CD4-positive, alpha-beta T cell treated with Interleukin-1 beta for 1 hour (primary cell): ENCODE results near the gene CCNK.

ENCODE experiments used
- DNase-seq, 2 donors: peaks; one replicate each; pipeline ENCODE4 v3.0.0-alpha.2; 2020 to 2022

CCNK gene

DNA sequence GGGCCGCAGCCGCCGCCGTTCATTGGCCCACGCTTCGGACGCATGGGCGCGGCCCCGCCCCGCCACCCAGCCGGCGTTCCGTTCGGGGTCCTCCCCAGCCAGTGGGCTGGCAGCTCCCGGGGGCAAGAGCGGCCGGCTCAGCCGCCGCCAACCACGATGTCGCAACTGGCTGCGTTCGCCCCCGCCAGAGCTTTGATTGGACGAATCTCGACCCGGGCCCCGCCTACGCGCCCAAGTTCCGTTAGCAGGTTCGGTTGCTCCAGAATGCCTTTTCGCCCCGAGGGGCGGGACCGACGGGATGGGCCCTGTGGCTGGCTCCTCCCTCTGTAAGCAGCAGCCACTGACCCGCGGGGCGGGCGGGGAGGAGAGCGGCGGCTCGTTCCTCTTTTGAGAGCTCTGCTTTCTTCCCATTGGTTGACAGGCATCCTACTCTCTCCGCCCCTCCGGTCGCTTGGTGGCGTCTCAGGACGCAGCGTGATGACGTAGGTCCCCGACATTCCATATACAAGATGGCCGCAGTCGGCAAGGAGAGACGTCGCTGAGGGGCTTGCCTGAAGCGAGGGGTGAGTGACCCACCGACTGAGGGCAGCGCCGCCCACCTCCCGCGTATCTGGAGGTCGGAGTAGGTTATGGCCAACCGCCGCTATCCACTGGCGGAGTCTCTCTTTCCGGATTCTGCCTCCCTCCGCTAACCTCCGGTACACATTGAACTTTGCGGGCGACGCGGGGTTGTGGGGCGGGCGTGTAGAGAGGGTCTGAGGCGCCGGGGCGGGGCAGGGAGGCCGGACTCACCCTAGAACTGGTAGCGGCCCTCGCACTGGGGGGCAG lies at the start of gene CCNK:
Gene CCNK (plus strand): TSS at position 493 of the 828 bp plus-strand sequence. CDS start 11,269 bp downstream, outside the sequence.
- DNase-seq, result peak; percentile 100

DNA sequence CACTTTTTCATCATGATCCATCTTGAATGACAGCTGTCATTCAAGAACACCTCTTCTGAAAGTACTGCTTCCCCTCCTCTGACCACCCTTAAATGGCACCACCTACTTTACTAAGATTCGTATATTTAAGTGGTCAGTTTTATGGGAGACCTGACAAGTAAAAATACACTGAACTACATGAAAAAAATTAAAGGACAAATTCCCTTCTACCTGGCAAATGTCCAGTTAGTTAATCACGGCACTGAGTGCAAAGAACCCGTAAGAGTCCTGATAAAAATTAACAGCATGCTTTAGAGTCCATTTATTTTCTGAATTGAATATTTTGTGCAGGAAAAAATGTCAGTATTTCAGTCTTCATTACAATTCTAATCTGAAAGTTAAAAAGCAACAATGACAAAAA lies 49.2 kb upstream of the CCNK start:
- DNase-seq, result no peak

DNA sequence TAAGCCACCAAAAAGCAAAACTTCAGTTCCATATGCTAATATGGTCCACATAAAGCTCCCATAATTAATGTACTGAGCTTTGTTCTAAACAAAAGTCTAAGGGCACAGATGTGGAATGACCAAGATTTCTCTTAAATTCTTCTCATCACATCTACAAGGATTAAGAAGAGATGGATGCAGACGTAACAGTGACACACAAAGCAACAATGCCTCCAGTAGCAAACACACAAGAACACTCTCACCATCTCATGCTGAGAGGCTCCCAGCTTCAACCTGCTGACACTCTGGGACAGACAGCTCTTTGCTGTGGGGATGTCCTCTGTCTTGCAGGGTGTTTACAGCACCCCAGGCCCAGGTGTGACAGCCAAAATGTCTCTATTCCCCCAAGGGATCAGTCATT lies 48.7 kb upstream of the CCNK start:
- no peak for DNase-seq

DNA sequence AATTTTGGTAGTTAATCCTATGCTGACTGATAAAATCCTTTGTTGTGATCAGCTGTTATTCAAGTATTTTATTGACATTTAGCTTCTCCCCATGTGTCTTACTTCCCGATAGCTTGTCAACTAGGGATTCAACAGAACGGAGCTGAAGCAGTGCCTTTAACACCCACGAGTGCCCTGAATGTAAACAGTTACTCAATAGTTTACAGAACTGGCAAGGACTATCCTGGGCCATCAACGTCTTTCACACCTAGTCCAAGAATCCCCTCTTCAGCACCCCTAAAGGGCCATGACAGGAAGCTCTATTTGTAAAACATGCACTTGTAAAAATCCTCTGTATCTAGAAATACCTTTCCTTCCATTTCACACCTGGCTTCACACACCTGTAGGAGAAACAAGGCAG lies 45.9 kb upstream of the CCNK start:
- DNase-seq, result no peak

DNA sequence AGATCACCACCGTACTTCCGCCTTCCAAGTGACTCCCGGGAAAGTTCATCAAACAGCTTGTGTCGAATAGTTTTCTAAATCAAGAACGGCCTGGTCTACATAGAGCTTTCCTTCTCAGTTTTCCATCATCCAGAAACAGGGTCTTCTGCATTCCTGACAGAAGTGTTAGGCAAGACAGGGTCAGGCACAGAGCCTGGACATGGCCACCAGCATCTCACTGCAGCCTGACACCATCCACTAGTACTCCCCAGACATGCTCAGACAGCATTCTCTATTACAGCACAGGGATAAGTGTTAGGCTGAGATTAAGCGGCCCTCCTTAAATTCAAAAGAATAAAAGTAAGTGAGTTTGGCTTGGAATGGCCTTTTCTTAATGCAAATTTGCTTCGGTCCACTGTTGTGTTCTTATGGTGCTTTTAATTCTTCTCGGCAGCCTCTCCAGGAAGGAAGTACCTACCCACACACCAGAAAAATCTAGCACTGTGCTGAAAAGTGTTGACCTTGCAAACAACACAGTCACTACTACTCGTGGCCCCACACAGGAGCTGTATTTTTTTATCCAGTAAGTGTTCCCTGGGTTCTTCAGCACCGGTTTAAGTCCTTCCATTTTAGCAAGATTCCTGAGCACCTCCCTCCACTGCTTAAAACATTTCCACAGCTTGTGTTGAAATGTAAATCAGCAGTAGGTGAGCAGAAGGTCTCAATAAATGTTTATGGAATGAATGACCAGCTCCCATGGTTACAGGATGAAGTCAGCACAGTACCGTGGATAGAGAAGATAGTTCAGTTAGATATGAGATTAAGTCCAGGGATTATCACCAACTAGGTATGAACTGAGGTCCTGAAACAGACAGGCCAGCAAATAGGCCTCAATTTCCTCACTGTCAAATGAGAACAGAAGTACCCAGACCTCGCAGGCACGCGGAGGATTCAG lies 44.7 kb upstream of the CCNK start:
- peak in 1 of 2 donors; percentile 18 for DNase-seq

DNA sequence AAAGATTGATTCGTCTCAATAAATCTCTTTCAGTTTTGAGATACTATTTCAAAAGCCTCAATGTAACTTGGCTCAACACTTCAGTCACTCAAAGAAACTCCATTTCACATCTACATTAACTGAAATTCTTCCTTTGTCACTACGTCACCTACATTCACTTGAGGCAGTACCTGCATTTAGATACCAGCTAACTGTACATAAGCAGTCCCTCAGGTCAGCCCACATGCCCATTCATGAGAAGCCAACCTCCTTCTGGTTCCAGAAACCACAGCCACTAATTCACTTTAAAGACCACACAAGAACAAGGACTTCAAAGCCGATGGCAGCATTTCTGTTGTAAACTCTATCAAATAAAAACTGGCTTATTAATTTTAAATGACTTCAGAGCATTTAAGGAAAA lies 43.5 kb upstream of the CCNK start:
- DNase-seq, result no peak

DNA sequence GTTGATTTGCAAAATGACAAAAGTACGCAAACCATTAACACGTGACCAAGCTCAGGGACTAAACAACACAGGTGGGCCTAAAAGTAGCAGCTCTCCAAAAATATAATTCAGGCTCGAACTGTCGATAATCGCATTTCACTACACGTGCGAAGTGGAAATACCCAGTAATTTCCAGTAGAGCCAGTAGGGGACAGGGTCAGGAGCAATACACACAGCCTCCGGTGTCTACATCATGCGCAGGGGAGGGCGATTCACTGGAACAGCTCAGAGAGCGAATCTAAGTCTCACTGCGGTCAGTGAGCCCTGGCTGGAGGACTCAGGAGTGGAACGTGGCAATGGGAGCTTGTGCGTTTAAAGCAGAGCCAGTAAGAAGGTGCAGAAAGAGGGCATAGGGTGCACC lies 40.9 kb upstream of the CCNK start:
- DNase-seq, result no peak

DNA sequence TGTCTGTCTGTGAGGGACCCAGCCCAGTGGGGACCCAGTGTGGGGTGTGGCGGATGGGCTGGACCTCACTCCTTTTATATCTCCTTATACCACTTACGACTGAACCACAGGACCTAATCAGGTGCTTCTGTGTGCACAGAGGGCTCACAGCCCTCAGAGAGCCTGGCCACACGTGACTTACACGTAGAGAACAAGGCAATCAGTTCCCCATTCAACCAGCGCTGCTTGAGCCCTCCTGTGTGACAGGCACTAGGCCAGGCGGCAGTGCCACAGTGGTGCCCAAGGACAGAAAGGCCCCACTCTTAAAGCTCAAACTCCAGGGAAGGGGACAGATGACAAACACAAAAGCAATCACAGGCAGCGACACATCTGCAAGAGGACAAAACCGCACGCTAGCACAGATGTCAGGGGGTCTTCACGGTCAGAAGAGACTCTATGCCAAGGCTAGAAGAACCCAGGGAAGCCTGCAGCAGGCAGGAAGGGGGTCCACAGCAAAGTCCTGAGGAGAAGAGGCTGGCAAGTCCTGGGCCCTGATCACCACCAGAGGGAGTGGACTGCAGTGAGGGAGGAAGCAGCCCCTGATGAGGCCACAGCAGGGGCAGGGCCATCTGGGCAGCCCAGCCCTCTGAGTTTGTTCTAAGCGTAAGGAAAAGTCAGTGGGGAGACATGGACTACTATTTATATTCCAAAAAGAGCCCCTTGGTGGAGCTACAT lies 39.9 kb upstream of the CCNK start:
- DNase-seq, result no peak

DNA sequence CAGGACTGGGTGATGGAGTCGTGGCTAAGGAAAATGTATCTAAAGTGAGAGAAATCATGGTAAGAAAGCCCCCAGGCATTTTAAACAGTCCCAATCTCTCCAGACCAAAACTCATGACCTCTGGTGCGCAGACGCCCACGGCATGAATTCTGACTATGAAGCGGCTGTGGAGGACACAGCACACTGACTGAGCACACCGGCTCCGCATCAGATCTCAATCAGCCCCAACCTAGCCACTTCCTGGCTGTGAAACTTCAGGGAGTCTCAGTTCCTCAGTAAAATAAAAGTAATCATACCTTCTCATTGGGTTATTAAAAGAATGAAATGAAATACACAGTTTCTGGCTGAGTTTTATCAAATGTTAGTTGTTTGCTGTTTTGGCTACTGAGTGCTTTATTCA lies 39.3 kb upstream of the CCNK start:
- no peak for DNase-seq

DNA sequence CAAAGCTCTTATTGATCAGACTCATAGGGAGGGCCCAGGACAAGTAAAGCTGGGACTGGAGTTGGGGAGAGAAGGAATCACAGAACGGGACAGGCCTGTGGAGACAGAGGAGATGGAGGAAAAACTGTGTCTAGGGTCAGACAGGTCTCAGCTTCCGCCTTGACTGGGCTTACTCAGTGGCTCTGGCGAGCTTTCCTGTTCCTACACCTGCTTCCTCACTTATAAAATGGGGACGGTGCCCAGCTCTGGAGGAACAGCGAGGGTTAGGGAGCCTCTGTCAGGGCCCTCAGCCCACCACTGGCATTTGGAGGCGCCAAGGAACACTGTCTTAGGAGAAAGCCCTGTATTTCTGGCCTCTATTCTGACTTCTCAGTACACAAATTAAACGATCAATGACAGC lies 35.3 kb upstream of the CCNK start:
- DNase-seq, result no peak

DNA sequence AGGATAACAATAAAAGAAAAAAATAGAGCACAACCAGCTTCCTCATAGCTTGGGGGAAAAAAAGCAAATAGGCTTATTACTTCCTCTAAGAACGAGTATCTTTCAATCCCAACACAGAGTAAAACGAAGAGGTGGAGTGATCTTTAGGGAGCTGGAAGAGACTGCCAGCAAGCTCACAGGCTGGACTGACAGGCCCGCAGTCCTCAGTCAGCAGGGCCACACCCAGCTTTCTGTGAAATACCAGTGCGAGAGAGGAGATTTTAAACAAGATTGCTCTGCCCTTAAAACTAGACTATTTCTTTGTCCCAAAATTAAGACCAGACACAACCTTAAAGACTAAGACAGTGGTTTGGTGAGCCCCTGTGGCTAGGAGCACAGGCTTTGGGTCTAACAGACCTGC lies 33.5 kb upstream of the CCNK start:
- DNase-seq, result no peak

DNA sequence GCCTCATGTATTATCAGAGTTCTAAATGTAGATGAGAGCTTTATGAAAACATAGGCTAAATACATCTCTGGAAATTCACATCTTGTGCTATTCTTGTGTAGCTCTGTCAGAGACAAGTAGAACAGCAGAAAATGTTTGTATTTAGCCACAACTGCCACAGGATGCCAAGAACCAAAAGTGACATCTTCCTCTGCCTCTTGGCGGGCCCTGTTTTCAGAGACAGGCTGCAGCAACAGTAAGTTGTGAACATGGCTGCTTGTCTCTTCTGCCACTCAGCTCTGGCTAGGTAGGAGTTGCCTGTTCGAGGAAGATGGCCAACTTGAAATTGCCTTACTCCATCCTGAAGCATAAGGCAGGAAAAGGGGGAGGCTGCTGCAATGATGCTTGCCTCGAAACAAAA lies 30.9 kb upstream of the CCNK start:
- DNase-seq, result no peak

DNA sequence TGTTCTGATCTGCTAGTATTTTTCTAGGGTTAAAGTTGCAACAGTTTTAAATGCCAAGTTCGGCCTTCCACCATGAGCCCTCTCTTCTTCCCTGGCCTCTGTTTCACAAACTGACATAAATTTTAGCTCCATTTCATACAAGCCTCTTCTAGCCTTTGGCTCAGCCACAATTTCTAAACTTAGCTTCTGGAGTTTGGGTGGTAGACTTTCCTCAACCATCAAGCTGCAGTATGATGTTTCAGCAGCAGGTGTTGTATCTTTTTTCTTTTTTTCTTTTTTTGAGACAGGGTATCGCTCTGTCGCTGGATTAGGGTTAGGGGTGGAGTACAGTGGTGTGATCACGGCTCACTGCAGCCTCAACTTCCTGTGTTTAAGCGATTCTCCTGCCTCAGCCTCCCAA lies 30.0 kb upstream of the CCNK start:
- DNase-seq, result no peak

DNA sequence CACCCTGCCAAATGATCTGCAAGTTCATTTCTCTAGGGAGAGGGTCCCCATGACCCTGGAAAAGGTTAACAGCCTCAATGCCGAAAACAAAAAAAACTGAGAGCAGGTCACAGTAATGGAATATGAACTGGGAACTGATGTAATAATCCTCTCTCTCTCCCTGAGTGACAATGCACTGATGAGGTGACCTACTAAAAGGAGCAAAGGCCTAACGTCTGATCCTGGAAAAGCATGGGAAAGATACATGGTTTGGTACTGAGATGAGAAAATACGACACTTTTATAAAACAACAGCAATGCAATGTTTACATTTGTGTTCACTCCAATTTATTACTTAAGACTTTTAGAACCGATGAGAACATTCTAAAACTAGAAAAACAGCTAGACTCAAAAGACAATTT lies 28.2 kb upstream of the CCNK start:
- no peak for DNase-seq

DNA sequence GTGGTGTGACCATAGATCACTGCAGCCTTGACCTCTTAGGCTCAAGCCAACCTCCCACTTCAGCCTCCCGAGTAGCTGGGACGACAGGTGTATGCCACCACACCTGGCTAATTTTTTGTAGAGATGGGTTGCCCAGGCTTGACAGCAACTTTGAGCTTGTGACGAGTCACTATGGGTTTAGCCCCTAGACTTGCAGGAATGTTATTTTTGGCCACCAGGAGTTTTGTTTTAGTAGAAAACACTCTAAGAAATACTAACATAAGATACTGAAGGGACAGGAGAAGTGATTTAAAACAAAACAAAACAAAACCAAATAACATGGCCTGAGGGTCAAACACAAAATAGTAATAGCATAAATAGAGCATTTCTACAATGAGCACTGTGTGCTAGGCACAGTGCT lies 27.0 kb upstream of the CCNK start:
- no peak for DNase-seq

DNA sequence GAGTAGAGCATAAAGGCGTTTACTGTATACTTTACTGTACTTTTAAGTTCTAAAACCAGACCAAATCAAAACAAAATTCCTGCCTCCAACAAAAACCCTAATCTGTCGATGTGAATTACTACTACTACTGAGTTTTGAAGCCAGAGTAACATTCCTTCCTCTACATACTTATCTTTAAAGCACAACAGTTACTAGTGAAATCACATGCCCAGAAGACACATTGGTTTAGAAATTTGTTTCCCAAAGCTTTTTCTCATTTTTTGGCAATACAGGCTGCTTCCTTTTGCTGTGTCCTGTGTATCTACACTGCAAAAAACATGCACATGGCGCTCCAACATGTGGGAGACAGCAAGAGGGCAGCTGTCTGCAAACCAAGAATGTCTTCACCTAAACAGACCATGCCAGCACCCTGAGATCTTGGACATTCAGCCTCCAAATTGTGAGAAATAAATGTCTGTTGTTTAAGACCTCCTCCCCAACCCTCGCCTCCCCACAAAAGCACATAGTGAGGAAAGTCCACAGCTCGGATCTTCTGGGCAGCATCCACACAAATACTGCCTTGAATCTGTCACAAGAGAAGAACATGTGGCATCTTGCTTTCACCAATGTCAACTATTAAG lies 21.6 kb upstream of the CCNK start:
- no peak for DNase-seq

DNA sequence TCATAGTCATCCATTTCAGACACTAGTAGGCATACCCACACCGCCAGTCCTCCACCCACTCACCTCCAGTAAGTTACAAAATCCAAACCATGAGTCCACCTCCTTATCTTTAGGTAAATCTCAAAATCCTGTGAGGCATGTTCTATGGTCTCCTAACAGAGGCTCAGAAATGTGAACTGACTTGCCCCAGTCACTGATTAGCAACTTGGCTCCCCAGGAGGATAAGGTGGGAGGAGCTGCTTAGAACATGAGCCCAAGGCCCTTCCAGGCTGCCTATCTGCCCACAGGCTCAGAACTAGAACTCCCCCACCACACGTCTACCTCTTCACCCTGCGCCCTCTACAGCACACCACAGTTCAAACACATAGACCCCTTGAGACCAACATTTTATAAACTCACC lies 20.4 kb upstream of the CCNK start:
- no peak for DNase-seq

DNA sequence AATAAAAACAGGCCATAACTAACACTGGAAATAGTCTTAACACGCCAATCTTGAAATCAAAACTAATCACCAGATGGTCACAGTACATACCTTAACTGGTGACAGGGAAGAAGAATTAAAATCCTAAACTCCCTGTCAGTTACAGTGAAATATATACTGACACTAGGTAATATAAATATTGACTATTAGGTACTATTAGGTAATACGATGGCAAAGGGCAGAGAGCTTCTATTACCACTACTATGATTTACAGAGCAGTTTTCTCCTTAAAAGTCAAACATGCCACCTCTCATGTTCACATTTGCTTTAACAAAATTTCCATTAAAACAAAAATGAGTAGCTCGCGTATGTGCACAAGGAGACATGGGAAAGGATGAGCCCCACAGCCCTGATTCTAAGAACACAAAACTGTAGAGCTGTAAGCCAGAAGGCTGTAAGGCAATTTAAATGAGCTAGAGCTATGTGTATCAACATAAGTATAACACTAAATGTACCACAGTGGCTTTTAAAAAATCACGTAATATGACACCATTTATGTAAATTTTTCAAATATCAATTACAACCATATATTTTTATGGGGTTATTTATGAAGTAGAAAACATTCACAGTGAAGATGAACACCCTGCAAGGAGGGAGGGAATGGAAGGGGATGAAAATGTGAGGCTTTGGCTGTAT lies 19.7 kb upstream of the CCNK start:
- DNase-seq, result no peak

DNA sequence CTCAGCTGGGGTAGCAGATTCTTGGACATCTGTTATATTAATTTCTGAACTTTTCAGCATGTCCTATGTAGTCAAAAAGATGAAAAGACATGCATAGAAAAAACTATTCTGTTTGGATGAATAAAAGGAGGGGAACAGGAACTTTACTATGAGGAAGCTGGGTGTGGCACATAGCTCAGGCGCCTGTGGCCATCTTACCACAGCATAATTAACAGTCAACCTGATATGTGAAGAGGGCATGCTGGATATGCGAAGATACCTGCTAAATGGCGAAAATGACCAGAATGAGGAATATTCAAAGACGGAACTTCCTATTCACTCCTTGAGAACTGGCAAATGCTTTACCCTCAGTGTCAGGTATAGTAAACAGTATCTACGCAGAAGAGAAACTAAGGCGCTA lies 19.0 kb upstream of the CCNK start:
- DNase-seq, result no peak

DNA sequence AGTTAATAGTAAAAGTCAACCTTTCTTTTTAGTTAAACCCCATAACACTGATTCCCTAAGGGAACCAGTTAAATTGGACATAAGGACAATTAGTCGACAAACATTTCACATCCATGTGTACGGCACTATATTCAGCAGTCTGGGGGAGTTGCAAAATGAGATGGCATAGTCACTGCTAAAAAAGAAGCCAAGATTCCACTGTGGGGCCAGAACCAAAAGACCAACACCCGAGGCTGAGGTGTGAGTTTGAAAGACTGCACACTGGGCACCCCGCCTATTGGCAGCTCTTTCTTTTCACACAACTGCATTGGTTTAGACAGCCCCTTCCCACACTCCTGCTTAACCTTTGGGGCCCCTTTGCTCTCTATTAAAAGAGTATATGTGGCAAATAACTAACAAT lies 17.2 kb upstream of the CCNK start:
- DNase-seq, result no peak

DNA sequence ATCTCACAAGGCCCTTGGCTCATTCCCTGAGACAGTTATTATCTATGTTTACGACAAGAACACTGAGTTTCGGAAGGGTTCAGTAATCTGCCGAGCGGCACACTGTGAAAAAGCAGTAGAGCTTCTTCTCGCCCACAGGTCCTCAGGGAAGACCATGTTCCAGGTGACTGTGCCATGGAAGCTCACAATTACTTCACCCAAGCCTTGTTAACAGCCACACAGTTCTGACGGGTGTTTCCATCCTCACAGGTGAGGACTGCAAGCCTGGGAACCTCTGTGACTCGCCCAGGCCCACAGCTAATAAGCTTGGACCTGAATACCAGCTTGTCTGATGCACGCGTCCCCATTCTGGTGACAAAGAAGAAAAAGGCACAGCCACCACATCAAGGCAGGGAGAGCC lies 15.9 kb upstream of the CCNK start:
- no peak for DNase-seq

DNA sequence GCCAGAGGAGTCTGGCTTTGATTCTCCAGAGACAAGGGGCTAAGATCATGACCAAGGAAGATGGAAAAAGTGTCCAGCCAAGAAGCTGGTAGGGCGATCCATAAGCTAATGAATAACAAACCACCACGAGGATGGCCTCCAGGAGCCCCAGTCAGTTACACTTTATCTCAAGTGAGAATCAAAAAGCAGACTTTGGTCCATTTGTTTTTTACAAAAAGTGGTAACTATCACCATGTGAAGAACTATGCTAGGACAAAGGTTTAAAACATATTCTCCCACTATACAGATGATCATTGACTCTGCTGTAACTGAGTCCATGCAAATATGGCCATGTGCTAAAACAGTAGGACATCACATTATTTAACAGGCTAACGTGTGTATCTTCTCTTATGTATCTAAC lies 14.5 kb upstream of the CCNK start:
- DNase-seq, result no peak
